DMS53 treated with DMSO at 0.1 percent for 48 hours (cell line): ENCODE measurements around the gene R3HDM2.
"Not testable (repeated sequence)": the region's sequence is repeated elsewhere in the genome, so short reads cannot be mapped to it uniquely, and the experiment has no call there.

Source experiments
- DNase-seq: peaks from one replicate; lab custom pipeline; 2025; ENCODE audit not compliant: unreplicated experiment; lab: John Stamatoyannopoulos, UW

The R3HDM2 gene

GRCh38 chr12:57384478-57384877 lies 46.4 kb downstream of the R3HDM2 start:
- DNase-seq = no peak

GRCh38 chr12:57381693-57382220 lies 49.1 kb downstream of the R3HDM2 start:
- DNase-seq = no peak

DNA sequence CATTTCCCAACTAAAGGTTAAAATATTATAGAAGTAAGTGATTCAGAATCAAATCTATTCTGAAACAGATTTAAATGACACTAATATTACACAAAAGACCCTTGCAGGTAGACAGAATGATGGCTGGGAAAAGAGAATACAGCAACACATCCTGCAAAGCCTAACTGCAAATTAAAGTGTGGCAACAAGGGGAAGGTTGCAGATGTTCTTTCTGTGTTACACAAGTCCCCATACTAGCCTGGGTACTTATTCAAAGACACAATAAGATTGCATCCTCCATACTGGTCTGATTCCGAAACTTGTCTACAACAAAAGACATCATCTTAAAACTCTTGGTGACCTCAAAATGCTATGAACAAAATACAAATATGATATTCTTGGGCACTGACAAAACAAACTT lies 50.5 kb downstream of the R3HDM2 start:
- no peak for DNase-seq

DNA sequence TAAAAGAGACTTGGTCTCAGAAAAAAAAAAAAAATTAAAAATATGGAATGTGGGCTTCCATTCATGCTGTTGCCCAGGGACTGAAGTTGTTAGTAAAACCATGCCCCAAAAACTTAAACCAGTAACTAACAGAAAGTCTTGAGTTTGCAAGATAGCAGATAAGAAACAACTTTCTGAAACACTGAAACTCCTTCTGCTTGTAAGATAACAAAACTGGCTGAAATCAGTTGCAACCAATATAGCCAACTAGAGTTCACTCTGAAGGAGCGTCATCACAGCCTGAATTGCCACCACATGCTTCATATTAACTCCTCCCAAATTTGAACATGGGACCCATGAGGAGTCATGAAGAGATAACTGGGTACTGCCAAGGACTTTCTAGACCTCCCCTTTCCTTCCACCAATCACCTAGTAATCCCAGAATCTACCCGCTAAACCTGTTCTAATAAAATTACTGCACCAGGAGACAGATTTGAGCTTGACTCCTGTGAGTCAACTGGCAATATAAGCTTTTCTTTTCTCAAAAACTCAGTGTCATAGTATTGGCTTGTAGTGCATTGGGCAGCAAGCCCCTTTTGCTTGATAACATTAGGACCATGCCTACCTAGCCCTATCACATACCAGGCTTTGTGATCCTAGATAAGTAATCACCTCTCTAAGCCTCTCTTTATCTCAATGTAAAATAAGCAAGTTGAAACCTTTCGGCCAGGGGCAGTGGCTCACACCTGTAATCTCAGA lies 53.6 kb downstream of the R3HDM2 start:
- DNase-seq = no peak

- no peak for DNase-seq
These were observed 58.6 kb downstream of the R3HDM2 start for GRCh38 chr12:57372233-57372632.

DNA sequence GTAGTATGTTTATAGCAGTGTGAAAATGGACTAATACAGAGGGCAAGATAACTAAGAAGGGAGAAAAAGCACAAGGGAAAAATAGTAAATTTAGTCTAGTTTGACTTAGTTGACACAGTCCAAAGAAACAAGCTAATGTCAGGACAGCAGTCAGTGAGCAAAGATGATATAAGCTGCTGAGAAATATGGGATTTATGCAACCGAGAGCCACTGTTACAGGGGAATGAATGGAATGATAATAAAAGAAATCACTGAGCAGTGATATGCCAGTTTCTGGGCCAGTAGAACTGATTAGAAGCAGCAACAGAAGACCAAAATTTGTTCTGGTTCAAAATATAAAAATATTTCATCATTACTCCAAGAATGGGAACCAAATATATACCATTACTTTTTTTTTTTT lies 60.1 kb downstream of the R3HDM2 start:
- DNase-seq = no peak

DNA sequence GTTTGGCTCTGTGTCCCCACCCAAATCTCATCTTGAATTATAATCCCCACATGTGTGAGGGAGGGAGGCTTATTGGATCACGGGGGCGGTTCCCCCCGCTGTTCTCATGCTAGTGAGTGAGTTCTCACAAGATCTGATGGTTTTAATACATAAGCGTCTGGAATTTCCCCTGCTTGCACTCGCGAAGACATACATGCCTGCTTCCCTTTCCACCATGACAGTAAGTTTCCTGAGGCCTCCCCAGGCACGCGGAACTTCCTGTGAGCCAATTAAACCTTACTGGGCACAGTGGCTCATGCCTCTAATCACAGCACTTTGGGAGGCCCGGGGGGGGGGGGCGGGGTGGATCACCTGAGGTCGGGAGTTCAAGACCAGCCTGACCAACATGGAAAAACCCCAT lies 60.8 kb downstream of the R3HDM2 start:
- no peak for DNase-seq

- DNase-seq = no peak
These were observed 61.6 kb downstream of the R3HDM2 start for GRCh38 chr12:57369202-57369601.

GRCh38 chr12:57368349-57369095 lies 62.3 kb downstream of the R3HDM2 start:
- DNase-seq = no peak

DNA sequence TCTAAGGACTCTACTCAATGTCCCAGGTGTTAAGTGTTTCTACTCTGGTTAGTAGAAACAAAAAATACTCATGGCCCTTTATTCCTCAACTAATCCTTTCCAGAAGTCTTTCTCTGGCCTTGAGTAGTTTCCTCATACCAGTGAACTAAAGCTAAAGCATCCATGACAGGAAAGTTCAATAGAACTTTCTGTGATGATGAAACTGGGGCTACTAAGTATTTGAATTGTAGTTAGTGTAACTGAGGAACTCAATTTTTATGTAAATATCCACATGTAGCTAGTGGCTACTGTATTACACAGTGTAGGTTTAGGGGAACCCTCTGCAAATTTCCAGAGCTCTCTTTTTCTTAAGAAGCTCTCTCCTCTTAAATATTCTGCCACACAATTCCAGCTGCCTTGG lies 63.7 kb downstream of the R3HDM2 start:
- DNase-seq = no peak

DNA sequence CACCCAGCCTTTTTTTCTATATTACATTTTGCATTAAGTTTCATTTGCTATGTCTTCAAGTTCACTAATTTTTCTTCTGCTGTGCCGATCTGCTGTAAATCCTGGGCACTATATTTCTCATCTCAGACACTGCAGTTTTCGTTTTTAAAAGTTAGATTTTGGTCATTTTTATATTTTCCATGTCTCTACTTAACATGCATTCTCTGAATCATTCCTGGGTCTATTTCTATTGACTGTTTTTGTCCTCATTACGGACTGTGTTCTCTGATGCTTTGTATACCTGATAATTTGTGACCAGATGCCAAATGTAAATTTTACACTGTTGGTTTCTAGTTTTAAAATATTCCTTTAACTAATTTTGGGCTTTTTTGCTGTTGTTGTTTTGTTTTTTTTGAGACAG lies 64.5 kb downstream of the R3HDM2 start:
- no peak for DNase-seq

DNA sequence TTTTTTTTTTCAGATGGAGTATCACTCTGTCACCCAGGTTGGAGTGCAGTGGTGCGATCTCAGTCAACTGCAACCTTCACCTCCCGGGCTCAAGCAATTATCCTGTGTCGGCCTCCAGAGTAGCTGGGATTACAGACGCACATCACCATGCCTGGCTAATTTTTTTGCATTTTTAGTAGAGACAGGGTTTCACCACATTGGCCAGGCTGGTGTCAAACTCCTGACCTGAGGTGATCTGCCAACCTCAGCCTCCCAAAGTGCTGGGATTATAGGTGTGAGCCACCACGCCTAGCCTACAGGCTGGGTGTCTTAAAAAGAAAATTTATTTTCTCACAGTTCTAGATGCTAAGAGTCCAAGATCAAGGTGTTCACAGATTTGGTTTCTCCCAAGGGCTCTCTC lies 66.7 kb downstream of the R3HDM2 start:
- not testable (repeated sequence) for DNase-seq

DNA sequence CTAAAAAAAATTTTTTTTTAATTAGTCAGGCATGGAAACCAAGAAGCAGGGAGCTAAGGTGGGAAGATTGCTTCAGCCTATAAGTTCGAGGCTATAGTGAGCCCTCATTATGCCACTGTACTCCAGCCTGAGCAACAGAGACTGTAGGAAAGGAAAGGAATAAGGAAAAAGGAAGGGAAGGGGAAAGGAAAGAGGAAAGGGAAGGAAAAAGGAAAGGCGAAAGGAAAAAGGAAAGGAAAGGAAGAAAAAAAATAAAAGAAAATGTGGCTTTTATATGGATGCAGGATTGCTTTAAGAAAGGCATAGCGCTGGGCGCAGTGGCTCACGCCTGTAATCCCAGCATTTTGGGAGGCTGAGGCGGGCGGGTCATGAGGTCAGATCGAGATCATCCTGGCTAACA lies 70.4 kb downstream of the R3HDM2 start:
- no peak for DNase-seq

- DNase-seq = no peak
These were observed 72.2 kb downstream of the R3HDM2 start for GRCh38 chr12:57358646-57359045.

- DNase-seq = no peak
These were observed 75.1 kb downstream of the R3HDM2 start for GRCh38 chr12:57355734-57356133.

DNA sequence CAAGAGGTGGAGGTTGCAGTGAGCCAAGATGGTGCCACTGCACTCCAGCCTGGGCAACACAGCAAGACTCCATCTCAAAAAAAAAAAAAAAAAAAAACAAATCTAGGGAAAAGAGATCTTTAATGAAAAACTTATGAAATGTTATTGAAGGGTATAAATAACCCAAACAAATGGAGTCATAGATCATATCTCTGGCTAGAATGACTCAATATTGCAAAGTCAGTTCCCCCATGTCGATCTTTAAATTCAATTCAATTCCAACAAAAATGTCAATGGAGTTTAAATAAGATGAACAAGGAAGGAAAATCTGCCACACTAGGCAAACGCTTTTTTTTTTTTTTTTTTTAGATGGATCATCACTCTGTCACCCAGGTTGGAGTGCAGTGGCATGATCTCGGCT lies 78.7 kb downstream of the R3HDM2 start:
- DNase-seq = no peak

DNA sequence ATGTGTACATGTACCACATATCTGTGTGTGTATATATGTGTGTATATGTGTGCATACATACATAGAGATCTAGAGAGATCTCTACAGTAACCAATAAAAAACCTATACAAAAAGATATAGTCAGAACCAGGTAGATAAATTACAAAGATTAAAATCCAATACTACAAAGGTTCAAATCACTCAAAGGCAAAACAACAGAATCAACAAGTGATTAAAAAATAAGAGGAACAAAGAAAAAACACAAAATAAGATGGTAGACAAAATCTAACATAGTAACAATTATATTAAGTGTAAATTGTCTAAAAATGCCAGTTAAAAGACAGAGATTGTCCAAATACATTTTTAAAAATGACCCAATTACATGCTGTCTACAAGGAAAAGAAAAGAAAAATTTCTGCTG lies 83.6 kb downstream of the R3HDM2 start:
- no peak for DNase-seq

DNA sequence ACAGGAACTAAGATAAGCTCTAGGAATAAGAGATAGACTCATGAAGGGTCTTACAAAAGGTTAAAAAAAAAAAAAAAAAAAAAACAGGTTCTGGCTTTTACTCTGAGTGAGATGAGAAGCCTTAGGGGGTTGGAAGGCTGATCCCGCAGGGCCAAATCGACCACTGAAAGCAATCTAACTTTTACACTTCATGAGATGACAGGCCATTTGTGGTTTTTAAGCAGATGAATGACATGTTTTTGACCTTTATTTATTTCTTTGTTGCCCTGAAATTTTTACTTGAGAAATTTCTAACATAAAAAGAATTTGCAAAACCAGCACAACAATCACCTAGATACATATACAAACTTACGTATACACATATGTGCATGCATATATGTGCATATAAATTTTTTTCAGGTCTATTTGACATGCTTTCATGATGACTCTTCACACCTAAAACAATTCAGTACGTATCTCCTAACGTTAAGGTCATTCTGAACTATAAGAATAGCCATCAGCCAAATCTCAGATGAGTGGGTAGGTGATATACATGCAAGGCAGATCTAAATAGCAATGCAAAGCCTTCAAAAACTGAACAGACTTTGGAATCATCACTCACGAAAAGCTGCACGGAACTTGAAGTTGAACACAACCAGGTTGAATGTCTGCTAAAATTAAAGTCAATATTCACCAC lies 87.0 kb downstream of the R3HDM2 start:
- no peak for DNase-seq

DNA sequence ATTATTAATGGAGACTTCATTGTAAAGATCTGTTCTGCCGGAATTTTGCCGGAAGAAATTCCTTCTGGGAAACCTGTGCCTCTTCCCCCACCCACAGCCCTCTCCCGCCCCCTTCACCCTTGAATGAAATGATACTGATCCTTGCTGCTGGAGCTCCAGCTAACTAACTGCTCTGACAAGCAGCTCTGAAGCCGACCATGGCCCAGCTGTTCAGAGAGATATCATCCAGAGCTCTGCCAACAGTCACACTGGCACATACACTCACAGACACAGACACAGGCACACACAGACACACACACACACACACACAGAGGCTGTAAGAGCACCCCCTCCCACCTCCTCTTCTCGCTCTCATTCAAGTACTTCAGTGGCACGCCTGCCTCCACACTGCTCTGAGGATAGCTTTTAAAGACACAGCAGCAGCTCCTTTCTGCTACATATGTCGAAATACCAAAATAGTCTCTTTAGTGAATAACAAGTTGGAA lies 88.6 kb downstream of the R3HDM2 start:
- DNase-seq = no peak

DNA sequence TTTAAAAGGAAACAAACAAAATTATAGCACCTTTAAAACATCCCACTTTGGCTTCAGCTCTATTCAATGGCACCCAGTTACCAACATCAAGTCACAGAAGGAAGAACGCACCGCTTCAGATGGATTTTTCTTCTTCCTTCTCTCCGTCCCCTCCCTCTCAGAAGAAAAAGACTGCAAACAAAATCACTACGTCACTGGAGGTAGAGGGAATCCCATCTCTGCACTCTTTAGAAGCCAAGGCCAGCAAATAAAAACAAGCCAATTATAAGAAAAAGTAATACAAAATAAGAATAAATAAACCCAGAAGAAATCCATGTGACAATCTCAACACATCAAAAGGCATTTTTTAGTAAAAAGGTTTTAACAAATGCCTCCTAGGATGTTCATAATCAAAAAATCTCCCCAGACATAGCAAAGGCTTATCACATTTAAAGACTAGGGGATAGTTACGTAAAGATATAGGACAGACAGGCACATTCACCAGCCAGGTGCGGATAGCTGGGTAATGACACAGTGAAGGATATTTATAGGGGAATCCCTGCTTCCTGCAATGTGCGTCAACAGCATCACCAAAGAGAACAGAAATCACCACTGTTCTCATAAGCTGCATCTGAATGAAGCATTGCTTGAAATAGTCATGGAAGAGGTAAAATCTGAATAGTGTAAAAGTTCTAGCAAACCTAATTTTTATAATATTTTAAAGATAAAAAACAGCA lies 89.4 kb downstream of the R3HDM2 start:
- DNase-seq = no peak

DNA sequence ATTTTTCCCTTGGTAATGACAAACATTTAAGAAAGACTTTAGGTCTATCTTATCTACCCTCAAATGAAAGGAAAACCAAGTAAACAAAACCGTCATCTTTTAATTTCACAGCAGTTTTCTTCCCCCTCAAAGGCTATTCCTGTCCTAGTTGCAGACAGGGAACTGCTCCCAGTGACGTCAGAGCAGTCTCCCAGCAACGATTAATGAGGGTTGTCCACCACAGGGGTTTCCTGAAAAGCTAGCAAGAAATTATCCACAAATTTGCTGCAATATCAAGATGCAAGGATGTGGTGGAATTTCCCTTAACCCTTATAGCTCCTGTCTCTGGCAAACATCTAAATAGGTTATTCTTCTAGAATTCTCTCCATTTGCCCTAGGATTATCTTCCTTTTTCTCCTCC lies 90.7 kb downstream of the R3HDM2 start:
- DNase-seq = no peak
